GM12878 (cell line): ENCODE results near the gene RHCE. TPM values are rescaled to one million over a fixed set of nuclear protein-coding genes. Genes with fewer than 3 reads are reported as not detected.

ENCODE experiments used
- BHLHE40 ChIP-seq, 2 experiments: fragments of 450-650 bp in 1 of 2; IDR thresholded peaks; 2 replicates each; pipeline ENCODE4 v1.6.1; 2011 to 2017; ENCODE audit warnings: low read depth in 2 of 2, borderline replicate concordance in 1 of 2, improper control_type of control experiment in 1 of 2, low read length in 1 of 2, mild to moderate bottlenecking in 1 of 2
- CHD2 ChIP-seq: IDR thresholded peaks from 2 replicates; pipeline ENCODE4 v1.6.1; 2011; ENCODE audit warnings: low read depth, low read length, improper control_type of control experiment, borderline replicate concordance
- E4F1 ChIP-seq: fragments of 450-650 bp; IDR thresholded peaks from 2 replicates; pipeline ENCODE4 v1.6.1; 2018; ENCODE audit warnings: borderline replicate concordance, mild to moderate bottlenecking; ENCODE audit not compliant: partially characterized antibody
- ETV6 ChIP-seq, 2 experiments: fragments of 450-650 bp in 1 of 2; IDR thresholded peaks in 1 of 2; conservative IDR thresholded peaks in 1 of 2; 2 replicates each; pipeline ENCODE4 v1.6.1; 2014; ENCODE audit warnings: antibody characterized with exemption in 1 of 2, borderline replicate concordance in 1 of 2, low read depth in 1 of 2, mild to moderate bottlenecking in 1 of 2, moderate library complexity in 1 of 2
- IKZF2 ChIP-seq, 2 experiments: fragments of 450-650 bp; IDR thresholded peaks; 2 replicates each; pipeline ENCODE4 v1.6.1; 2017; ENCODE audit warnings: mild to moderate bottlenecking in 2 of 2, moderate library complexity in 2 of 2
- KLF5 ChIP-seq: fragments of 450-650 bp; IDR thresholded peaks from 2 replicates; pipeline ENCODE4 v1.6.1; 2014; ENCODE audit warnings: mild to moderate bottlenecking; ENCODE audit not compliant: partially characterized antibody
- MEF2A ChIP-seq: IDR thresholded peaks from 2 replicates; pipeline ENCODE4 v1.6.1; 2011; ENCODE audit warnings: low read depth, mild to moderate bottlenecking, low read length, moderate library complexity; ENCODE audit not compliant: insufficient read depth
- MXI1 ChIP-seq: fragments of 150-350 bp; IDR thresholded peaks from 2 replicates; pipeline ENCODE4 v1.6.1; 2011; ENCODE audit warnings: low read depth, mild to moderate bottlenecking, inconsistent platforms, low read length, improper control_type of control experiment
- NR2F1 ChIP-seq: fragments of 450-650 bp; conservative IDR thresholded peaks from 2 replicates; pipeline ENCODE4 v1.6.1; 2017; ENCODE audit warnings: mild to moderate bottlenecking
- PBX3 ChIP-seq: IDR thresholded peaks from 2 replicates; pipeline ENCODE4 v1.6.1; 2011; ENCODE audit warnings: mild to moderate bottlenecking, low read depth, low read length, moderate library complexity; ENCODE audit not compliant: insufficient replicate concordance
- PKNOX1 ChIP-seq: fragments of 450-650 bp; IDR thresholded peaks from 2 replicates; pipeline ENCODE4 v1.6.1; 2016; ENCODE audit warnings: mild to moderate bottlenecking
- POLR2AphosphoS5 ChIP-seq: IDR thresholded peaks from 2 replicates; pipeline ENCODE4 v1.6.1; 2011; ENCODE audit warnings: mild to moderate bottlenecking, low read length, inconsistent platforms
- RCOR1 ChIP-seq: conservative IDR thresholded peaks from 2 replicates; pipeline ENCODE4 v1.6.1; 2012; ENCODE audit warnings: low read depth, low read length, improper control_type of control experiment
- SKIL ChIP-seq: fragments of 450-650 bp; IDR thresholded peaks from 2 replicates; pipeline ENCODE4 v1.6.1; 2017; ENCODE audit warnings: mild to moderate bottlenecking, low read depth, inconsistent platforms; ENCODE audit not compliant: poor library complexity, severe bottlenecking
- SREBF1 ChIP-seq: IDR thresholded peaks from 2 replicates; pipeline ENCODE4 v1.6.1; 2012; ENCODE audit warnings: mild to moderate bottlenecking, low read length
- STAT3 ChIP-seq: IDR thresholded peaks from 2 replicates; pipeline ENCODE4 v1.6.1; 2011; ENCODE audit warnings: low read depth, low read length, improper control_type of control experiment
- ZBTB11 ChIP-seq: fragments of 450-650 bp; formaldehyde crosslinking; IDR thresholded peaks from 2 replicates; pipeline ENCODE4 v1.5.0; 2022; ENCODE audit warnings: mild to moderate bottlenecking, missing genetic modification characterization
- ZNF207 ChIP-seq: fragments of 450-650 bp; IDR thresholded peaks from 2 replicates; pipeline ENCODE4 v1.6.1; 2014; ENCODE audit warnings: antibody characterized with exemption, mild to moderate bottlenecking, borderline replicate concordance
- ZNF24 ChIP-seq: fragments of 450-650 bp; IDR thresholded peaks from 2 replicates; pipeline ENCODE4 v1.6.1; 2017; ENCODE audit warnings: antibody characterized with exemption, mild to moderate bottlenecking
- polyA plus RNA-seq, 11 experiments: library from polyadenylated mRNA; depleted of rRNA in 4 of 11; unstranded in 6 of 11; stranded (reverse) in 5 of 11; fragments of >200 nt; fragmentation: Nextera tagmentation in 4 of 11; fragmentation: Illumina TruSeq in 1 of 11; extraction: Ambion mirVana in 4 of 11; extraction: Trizol in 1 of 11; gene quantifications; 1 replicate in 1 of 11; 2 replicates in 10 of 11; pipeline versions ENCODE4 v1.2.1 to v1.2.3, GENCODE V29; 2011 to 2016; ENCODE audit warnings: inconsistent platforms in 2 of 11, missing spikeins in 2 of 11, low read depth in 1 of 11
- total RNA-seq, 4 experiments: library from RNA; depleted of rRNA in 3 of 4; stranded (reverse); fragments of >200 nt in 3 of 4; fragmentation: Illumina TruSeq in 1 of 4; extraction: Trizol in 1 of 4; gene quantifications; 2 replicates each; pipeline versions ENCODE4 v1.2.1 to v1.2.3, GENCODE V29; 2013 to 2021

RHCE gene
- total and polyA plus RNA-seq, 10 of the 15 experiments (the other 5 are each of a cell fraction or from before 2014, with no cell fraction given): 0.06 to 0.41 (median 0.22) TPM; not detected in 2

- TF ChIP-seq ZBTB11 (CRISPR knock-in tag): no peak
- no peak for TF ChIP-seq PKNOX1
- no peak for TF ChIP-seq STAT3
- no peak for TF ChIP-seq CHD2
- no peak for TF ChIP-seq POLR2AphosphoS5
- no peak for TF ChIP-seq RCOR1
- peak; percentile 56 to 70; a peak in 3 of 4 replicates for TF ChIP-seq IKZF2 (IDR thresholded peaks at IDR 0.05)
- TF ChIP-seq NR2F1: no peak
- TF ChIP-seq SKIL: peak; percentile 81
- TF ChIP-seq BHLHE40 (IDR thresholded peaks at IDR 0.05; ENCODE audit: borderline replicate concordance in 1 of 2, low read depth in 2 of 2, low read length in 1 of 2): peak; percentile 54 to 72; a peak in 2 of 4 replicates
- TF ChIP-seq E4F1: no peak
- no peak for TF ChIP-seq SREBF1
- TF ChIP-seq MEF2A: no peak
- TF ChIP-seq MXI1: no peak
- no peak for TF ChIP-seq ZNF24
- TF ChIP-seq ZNF207: no peak
- no peak for TF ChIP-seq PBX3
- TF ChIP-seq ETV6 (conservative IDR thresholded peaks at IDR 0.05 in 1 of 2, IDR thresholded peaks at IDR 0.05 in 1 of 2; ENCODE audit: borderline replicate concordance in 1 of 2, low read depth in 1 of 2): no peak
- TF ChIP-seq KLF5: no peak
These were observed 14.9 kb upstream of the RHCE start (continued) for GRCh38 chr1:25435397-25436108.
